Hematopoietic multipotent progenitor cell treated with erythropoietin and hydrocortisone succinate and interleukin-3 and kit ligand, for 6 days (in vitro differentiated cells): ENCODE results near the gene SMKR1.
"Not testable (repeated sequence)": the region's sequence is repeated elsewhere in the genome, so short reads cannot be mapped to it uniquely, and the experiment has no call there.

Experiments
- DNase-seq: peaks from one replicate; pipeline ENCODE4 v3.0.0-alpha.2; 2015

The SMKR1 gene

DNA sequence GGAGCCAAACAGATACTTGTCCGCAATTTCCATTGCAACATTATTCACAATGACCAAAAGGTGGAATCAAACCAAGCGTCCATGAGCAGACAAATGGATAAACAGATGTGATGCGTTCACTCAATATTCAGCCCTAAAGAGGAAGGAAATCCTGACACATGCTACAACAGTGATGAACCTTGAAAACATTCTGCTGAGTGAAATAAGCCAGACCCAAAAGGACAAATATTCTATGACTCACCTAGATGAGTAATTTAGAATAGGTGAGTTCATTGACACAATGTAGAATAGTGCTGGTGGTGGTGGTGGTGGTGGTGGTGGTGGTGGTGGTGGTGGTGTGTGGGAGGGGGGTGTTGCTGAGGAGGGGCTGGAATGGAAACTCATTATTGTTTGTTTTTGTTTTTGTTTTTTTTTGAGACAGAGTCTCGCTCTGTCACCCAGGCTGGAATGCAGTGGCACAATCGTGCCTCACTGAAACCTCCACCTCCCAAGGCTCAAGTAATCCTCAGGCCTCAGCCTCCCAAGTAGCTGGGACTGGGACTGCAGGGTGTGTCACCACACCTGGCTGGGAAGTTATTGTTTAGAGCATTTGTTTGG is 28.6 kb downstream of the SMKR1 start:
- DNase-seq, result no peak

- DNase-seq, result no peak
Observed at GRCh38 chr7:129531721-129532120, 29.4 kb downstream of the SMKR1 start.

DNA sequence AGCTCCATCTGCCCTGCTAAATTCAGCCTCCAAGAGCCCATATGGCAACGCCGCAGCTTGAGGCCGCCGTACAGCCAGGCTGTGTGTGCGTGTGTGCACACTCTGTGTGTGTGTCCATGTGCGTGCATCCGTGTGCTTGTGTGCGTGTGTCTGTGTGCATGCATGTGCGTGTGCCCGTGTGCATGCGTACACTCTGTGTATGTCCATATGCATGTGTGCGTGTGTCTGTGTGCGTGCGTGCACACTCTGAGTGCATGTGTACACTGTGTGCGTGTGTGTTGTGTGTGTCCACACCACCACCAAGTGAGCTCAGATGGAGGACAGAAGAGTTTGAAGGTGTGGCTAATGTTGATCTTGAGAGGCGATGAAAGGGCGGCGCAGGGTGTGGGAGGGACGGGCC is 30.0 kb downstream of the SMKR1 start:
- DNase-seq, result no peak

GRCh38 chr7:129534558-129535274 is 32.4 kb downstream of the SMKR1 start:
- DNase-seq, result not testable (repeated sequence)

DNA sequence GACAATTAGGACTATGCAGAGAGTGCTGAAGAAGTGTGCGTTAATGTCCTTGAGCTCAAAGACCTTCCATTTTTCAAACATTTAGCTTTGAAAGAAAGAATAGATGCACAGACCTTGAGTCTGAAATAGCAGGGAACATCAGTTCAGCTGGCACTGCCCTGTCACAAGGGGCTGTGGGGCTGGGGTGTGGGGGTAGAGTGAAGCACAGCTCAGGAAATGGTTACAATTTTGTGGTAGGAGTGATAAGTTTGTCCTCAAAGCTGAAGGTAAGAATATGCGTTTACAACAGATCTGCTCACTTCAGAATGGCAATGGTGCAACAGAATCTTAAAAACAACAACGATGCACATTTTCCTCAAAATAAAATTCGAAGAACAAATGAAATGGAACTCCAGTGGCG is 33.6 kb downstream of the SMKR1 start:
- DNase-seq, result peak; percentile 32

- no peak for DNase-seq
Observed at GRCh38 chr7:129536323-129536722, 34.0 kb downstream of the SMKR1 start.

DNA sequence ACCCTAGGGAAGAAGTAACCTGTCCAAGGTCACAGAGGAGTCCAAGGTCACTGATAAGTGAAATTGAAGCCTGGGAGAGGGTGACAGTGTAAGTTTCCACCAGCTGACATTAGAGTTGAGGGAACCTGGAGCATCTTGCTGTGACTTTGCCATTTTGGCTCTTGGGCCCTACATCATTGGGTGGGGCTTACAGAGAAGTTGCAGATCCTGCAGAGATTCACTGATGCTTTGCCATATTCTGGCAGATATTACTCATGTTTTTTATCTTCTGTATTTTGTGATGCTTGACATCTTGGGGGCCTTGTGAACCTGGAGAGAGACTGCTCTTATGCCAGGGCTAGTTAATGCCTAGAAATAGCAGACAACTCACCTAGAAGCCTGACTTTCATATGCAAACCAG is 36.5 kb downstream of the SMKR1 start:
- DNase-seq, result no peak

GRCh38 chr7:129540340-129540739 is 38.0 kb downstream of the SMKR1 start:
- DNase-seq, result no peak

GRCh38 chr7:129544700-129545099 is 42.4 kb downstream of the SMKR1 start:
- no peak for DNase-seq

DNA sequence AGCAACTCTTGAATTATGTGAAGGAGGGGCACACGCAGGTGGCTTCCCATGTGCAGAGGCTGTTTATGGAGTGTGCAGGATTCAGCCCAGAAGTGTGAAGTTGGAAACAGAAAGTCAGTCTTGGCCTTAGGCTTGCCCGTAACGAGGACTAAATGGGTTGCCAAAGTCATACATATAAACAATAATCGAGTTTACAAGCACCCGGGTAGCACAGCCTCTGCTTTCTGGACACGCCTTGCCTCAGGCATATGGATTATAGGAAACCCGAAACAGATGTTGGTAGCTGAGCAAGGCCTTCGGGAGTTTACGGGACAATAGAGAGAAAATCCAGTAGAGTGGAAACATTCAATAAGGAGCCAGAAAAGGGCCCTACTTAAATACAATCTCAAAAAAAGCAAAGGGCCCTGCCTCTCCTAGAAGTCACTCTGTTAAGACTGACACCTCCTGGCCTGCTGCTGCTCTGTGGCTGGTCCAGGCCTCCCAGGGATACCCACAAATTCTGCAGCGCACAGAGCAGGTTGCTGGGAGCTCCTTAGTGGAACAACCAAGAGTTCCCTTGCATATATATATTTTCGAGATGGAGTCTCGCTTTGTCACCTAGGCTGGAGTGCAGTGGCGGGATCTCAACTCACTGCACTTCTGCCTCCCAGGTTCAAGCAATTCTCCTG is 48.5 kb downstream of the SMKR1 start:
- no peak for DNase-seq

GRCh38 chr7:129553899-129554461 is 51.6 kb downstream of the SMKR1 start:
- DNase-seq, result peak; percentile 37

- no peak for DNase-seq
Observed at GRCh38 chr7:129556607-129557133, 54.3 kb downstream of the SMKR1 start.

DNA sequence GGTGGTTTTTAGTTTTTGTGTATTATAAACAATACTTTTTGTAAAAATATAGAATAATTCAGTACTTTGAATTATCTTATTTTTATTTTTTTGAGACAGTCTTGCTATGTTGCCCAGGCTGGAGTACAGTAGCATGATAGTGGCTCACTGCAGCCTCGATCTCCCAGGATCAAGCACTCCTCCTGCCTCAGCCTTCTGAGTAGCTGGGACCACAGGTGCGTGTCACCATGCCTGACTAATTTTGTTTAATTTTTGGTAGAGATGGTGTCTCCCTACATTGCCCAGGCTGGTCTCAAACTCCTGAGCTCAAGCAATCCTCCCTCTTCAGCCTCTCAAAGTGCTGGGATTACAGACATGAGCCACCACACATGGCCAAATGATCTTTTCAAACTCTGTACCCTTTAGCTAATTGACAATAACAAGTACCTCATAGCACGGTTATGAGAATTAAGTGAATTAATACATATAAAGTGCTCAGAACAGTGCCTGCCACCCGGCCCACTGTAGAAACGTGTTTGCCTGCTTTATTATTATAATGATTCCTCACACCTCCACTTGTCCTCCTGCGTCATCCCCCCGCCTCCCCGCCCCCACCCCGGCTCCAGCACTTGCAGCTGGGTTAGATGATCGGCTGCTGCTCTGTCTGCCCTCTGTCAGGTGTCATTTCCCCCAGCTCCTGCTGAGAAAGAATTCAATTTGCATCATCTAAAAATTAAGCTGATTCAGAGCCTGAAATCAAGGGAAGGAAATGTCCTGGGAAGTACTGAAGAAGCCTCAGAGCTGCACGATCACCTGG is 55.6 kb downstream of the SMKR1 start:
- no peak for DNase-seq

GRCh38 chr7:129559564-129559963 is 57.2 kb downstream of the SMKR1 start:
- DNase-seq, result peak; percentile 10

- no peak for DNase-seq
Observed at GRCh38 chr7:129560831-129561230, 58.5 kb downstream of the SMKR1 start.

GRCh38 chr7:129561677-129562359 is 59.5 kb downstream of the SMKR1 start:
- no peak for DNase-seq
